TTC549 (cell line): ENCODE data around the gene PSMG1.
"Not testable (repeated sequence)": the region's sequence is repeated elsewhere in the genome, so short reads cannot be mapped to it uniquely, and the experiment has no call there.

Experiments used
- FAIRE-seq: peaks from 2 replicates; lab custom pipeline; 2012; peaks lifted over from hg19 to GRCh38; lab: Jason Lieb, UNC

The PSMG1 gene

DNA sequence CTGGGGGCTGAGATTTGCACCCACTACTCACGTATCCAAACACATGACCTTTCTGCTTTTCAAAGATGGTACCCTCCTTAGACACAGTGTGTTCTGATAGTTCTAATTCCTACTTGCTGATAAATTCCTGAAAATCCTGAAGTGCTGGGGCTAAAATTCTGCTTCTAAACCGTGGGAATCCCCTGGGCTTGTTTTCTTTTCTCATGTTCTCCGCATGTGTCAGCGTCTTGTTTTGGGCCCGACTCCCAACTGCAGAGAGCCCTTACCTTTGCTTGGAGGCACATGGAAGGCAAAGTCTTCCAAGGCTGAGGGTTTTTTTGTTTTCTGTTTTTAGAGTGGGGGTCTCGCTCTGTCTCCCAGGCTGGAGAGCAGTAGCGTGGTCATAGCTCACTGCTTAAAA is 27.2 kb downstream of the PSMG1 start:
- FAIRE-seq = no peak

DNA sequence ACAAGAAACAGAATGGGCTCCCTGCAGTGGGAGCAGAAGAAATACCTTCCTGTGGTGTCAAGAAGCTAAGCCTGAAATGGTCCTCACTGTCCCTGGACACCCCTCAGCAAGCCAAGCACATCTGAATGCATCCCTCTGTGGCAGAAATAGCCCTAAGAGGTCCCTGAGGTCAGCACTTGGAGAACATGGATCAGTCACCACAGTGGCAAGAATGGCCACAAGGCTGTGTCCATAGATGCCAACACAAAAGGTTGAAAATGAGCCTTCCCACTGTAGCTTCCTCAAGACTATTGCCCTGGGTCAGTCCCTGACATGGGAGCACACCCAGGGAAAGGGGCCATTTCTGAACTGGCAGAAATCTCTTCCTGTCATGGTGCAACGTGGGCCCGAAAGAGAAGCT is 27.7 kb downstream of the PSMG1 start:
- FAIRE-seq = no peak

DNA sequence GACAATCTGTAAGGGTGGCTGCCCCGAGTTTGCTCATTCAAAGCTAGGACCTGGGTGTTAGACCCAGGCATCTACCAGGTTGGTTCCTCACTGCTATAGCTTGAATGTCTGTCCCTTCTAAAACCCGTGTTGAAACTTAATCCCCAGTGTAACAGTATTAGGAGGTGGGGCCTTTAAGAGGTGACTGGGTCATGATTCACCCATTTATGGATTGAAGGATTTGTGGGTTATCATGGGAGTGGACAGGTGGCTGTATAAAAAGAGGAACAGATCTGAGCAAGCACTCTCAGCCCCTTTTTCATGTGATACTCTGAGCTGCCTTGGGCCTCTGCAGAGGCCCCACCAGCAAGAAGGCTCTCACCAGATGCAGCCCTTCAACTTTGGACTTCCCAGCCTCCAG is 29.4 kb downstream of the PSMG1 start:
- no peak for FAIRE-seq

DNA sequence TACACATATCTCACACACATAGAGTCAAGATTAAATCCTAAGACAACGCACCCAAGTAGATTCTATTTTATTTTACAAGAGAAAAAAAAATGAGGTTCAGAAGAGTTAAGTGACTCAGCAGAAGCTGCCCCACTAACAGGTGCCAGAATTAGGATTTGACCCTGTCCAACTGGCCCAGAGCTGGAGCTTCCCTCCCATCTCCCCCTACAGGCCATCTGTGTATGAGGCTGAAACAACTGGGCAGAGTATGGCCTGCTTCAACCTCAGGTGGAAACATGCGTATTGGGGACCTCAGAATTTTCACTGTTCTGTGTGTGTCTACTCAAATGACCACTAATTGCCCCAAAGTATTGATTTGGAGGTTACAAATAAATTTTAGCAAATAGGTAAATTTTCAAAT is 29.9 kb downstream of the PSMG1 start:
- no peak for FAIRE-seq

GRCh38 chr21:39152271-39152670 is 31.0 kb downstream of the PSMG1 start:
- FAIRE-seq = no peak

- FAIRE-seq = no peak
Observed at GRCh38 chr21:39150877-39151276, 32.4 kb downstream of the PSMG1 start.

- FAIRE-seq = no peak
Observed at GRCh38 chr21:39150316-39150715, 32.9 kb downstream of the PSMG1 start.

DNA sequence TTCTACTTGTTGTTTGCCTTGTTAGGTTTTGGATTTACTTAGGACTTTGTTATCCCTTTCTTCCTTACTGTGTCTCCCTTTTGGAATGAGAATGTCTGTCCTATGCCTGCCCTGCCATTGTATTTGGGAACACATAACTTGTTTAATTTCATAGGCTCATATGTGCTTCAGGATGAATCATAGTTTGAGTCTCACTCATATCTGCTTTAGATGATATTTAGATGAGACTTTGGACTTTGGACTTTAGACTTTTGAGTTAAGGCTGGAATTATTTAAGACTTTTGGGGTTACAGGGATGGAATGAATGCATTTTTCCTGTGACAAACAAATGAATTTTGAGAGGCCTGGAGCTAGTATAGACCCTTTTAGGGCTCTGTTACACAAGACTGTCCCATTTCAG is 33.4 kb downstream of the PSMG1 start:
- FAIRE-seq = no peak

DNA sequence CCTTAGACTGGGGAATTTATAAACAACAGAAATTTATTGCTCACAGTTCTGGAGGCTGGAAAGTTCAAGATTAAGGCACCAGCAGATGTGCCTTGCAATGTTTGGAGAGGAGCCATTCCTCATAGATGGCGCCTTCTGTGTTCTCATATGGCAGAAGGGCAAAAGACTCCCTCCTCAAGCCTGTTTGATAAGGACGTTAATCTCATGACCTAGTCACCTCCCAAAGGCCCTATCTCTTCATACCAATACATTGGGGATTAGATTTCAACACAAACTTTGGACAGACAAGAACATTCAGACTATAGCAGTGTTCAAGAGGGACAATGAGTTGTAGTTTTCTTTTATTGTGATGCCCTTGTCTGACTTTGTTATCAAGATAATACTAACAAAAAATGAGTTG is 34.3 kb downstream of the PSMG1 start:
- FAIRE-seq = no peak

- no peak for FAIRE-seq
Observed at GRCh38 chr21:39144191-39144590, 39.1 kb downstream of the PSMG1 start.

- FAIRE-seq = no peak
Observed at GRCh38 chr21:39142972-39143371, 40.3 kb downstream of the PSMG1 start.

GRCh38 chr21:39141502-39141901 is 41.7 kb downstream of the PSMG1 start:
- FAIRE-seq = no peak

- no peak for FAIRE-seq
Observed at GRCh38 chr21:39137248-39138178, 45.7 kb downstream of the PSMG1 start.

DNA sequence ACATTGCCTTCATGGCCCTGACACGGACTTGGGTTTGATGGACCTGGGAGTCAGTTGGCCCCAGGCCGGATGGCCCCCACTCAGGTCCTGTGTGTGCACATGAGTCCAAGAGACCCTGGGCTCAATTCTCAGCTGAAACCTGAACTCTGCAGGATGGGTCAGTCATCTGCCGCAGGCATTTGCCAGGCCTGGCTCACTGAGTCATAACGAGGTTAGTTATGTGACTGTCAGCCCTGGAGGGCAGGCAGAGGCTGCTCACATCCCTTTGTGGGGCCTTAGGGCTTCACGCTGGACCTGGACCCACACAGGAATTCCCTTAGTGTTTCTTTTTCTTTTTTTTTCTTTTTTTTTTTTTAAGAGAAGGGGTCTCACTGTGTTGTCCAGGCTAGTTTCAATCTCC is 46.5 kb downstream of the PSMG1 start:
- FAIRE-seq = no peak

- not testable (repeated sequence) for FAIRE-seq
Observed at GRCh38 chr21:39136138-39136537, 47.1 kb downstream of the PSMG1 start.

GRCh38 chr21:39134288-39134810 is 48.9 kb downstream of the PSMG1 start:
- no peak for FAIRE-seq

DNA sequence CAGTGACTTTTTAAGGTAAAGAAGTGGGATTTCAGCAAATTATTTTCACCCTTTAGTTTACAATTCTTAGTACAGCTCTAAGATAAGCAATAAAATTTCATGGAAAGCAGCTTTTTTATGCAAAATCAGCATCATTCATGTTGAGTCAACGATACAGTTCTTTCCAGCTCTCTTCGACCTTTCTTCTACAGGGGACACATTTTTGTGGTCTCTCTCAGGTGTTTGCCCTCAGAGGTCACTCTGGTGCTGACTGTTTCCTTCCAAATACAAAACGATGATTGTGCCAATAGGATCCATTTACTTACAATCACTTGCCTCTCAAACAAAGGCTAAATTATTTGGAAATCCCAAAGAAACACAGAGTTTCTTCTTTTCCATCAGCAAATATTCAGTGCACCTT is 51.0 kb downstream of the PSMG1 start:
- FAIRE-seq = no peak

GRCh38 chr21:39131791-39132190 is 51.5 kb downstream of the PSMG1 start:
- FAIRE-seq = no peak

DNA sequence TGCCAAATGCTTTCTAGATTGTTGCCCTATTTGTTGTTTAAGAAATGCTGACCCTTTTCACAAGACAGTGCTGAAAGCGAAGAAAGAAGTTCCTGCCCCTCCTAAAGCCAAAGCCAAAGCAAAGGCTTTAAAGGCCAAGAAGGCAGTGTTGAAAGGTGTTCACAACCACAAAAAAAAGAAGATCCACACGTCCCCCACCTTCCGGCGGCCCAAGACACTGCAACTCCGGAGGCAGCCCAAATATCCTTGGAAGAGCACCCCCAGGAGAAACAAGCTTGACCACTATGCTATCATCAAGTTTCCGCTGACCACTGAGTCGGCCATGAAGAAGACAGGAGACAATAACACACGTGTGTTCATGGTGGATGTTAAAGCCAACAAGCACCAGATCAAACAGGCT is 55.7 kb downstream of the PSMG1 start:
- no peak for FAIRE-seq

DNA sequence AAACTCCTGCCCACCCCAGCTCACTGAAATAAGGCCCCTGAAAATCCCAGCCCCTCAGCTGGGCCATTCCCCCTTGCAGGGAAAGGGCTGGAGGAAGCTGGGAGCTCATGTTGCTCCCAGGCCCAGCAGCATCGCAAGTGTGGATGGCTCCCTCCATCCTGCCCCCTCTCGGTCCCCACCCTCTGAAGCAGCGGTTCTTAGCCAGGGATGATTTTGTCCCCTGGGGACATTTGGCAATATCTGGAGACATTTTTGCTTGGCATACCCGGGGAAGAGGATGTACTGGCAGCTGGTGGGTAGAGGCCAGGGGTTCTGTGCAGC is 56.8 kb downstream of the PSMG1 start:
- FAIRE-seq = no peak

DNA sequence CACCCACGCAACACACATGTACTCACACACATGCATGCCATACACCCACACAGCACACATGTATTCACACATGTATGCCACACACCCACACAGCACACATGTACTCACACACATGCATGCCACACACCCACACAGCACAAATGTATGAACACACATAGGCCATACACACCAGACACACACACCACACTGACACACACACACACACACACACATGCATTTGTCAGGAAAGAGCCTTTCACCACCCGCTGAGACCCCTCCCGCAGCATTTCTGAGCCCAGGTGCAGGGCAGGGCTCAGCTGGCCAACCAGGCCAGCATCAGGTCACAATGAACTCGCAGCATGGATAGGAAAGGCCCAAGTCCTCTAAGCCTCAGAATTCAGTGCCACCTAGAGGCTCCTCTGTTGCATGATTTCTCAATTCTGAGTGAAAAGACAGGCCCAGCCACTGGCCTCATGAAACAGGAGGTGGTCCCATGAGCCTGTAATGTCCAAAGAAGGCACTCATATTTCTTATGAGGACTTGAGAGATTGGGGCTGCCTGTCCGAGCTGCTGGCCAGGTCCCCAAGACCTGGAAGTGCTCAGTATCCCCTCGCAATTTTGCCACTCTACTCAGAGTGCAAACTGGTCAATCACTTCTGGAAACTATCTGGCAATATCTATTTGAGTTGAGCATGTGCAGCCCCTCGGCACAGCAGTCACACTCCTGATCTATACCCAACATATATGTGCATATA is 57.3 kb downstream of the PSMG1 start:
- no peak for FAIRE-seq
